Ovary (tissue), 3 donors: ENCODE results near the gene RIN1.

Experiments used
- CTCF ChIP-seq, 3 donors: fragments of 450-650 bp in 2 of 3; fragments of 200-600 bp in 1 of 3; IDR thresholded peaks; one replicate each; pipeline versions ENCODE4 v1.5.1 to v1.8.0; 2016 to 2022; ENCODE audit warnings: antibody characterized with exemption in 3 of 3, mild to moderate bottlenecking in 1 of 3
- POLR2A ChIP-seq: fragments of 450-650 bp; IDR thresholded peaks from one replicate; pipeline ENCODE4 v1.6.1; 2017; ENCODE audit warnings: antibody characterized with exemption, mild to moderate bottlenecking, moderate library complexity
- donor health status: DM: no; HTN: no; CAD: no.

- TF ChIP-seq CTCF (IDR thresholded peaks at IDR 0.05): no peak
- TF ChIP-seq POLR2A: no peak
Measured at GRCh38 chr11:66287889-66288670, 48.2 kb downstream of the RIN1 start.
